ENCODE data around the gene NRL.

Gene NRL

GRCh38 chr14:24143511-24143910 lies 28.8 kb upstream of the NRL start:
- DNase-seq: no peak

GRCh38 chr14:24141097-24141880 lies 26.5 kb upstream of the NRL start, which contains the start of gene EMC9:
TSS of gene EMC9 (minus strand) at chr14:24141591. CDS start at chr14:24141304, 287 bp downstream.
- DNase-seq: peak; percentile 99

GRCh38 chr14:24139272-24139934 lies 24.7 kb upstream of the NRL start:
- no peak for DNase-seq

- DNase-seq: no peak
Observed at GRCh38 chr14:24138396-24139271, 23.9 kb upstream of the NRL start.

GRCh38 chr14:24137529-24138395 lies 23.0 kb upstream of the NRL start:
- DNase-seq: no peak

- DNase-seq: no peak
Observed at GRCh38 chr14:24136684-24137528, 22.2 kb upstream of the NRL start.

GRCh38 chr14:24135834-24136683 lies 21.3 kb upstream of the NRL start, which contains the start of gene PSME1:
TSS of gene PSME1 (plus strand) at chr14:24136194. CDS start at chr14:24136263, 69 bp downstream.
- DNase-seq: peak; percentile 96

- no peak for DNase-seq
Observed at GRCh38 chr14:24135584-24135833, 20.8 kb upstream of the NRL start.

- DNase-seq: no peak
Observed at GRCh38 chr14:24133735-24134134, 19.0 kb upstream of the NRL start.

GRCh38 chr14:24132976-24133375 lies 18.2 kb upstream of the NRL start:
- DNase-seq: no peak

- DNase-seq: peak; percentile 66
Observed at GRCh38 chr14:24132061-24132685, 17.4 kb upstream of the NRL start.

- no peak for DNase-seq
Observed at GRCh38 chr14:24131549-24131966, 16.8 kb upstream of the NRL start.

GRCh38 chr14:24130717-24131548 lies 16.2 kb upstream of the NRL start:
- DNase-seq: no peak

- no peak for DNase-seq
Observed at GRCh38 chr14:24130380-24130716, 15.6 kb upstream of the NRL start, which contains the start of gene FITM1. TSS of gene FITM1 (plus strand) at chr14:24130659. CDS start at chr14:24131564, 905 bp downstream.

GRCh38 chr14:24129410-24129998 lies 14.8 kb upstream of the NRL start:
- DNase-seq: no peak

- no peak for DNase-seq
Observed at GRCh38 chr14:24127673-24128072, 12.9 kb upstream of the NRL start.

- no peak for DNase-seq
Observed at GRCh38 chr14:24126939-24127338, 12.2 kb upstream of the NRL start.

Measured in activated CD8-positive, alpha-beta memory T cell treated with anti-CD3 and anti-CD28 coated beads, Interleukin-2, amount 50 U/mL, for 48 hours (primary cell).